Panc1 (cell line): ENCODE measurements around the gene ANAPC15. TPM values are rescaled to one million over a fixed set of nuclear protein-coding genes. Genes with fewer than 3 reads are reported as not detected.
A peak's percentile ranks its signal among the peaks of the same experiment; 100 is the strongest.

Experiments
- ATAC-seq: fragments of 200-7000 bp; cut with Tn5 transposase; 2 replicates; pipeline ENCODE4 v1.9.1; 2020; ENCODE audit warnings: mild to moderate bottlenecking, moderate library complexity
- BruUV-seq: library from RNA; stranded (reverse); fragments of 400-500 nt; replicated peaks from 2 replicates; lab custom pipeline; 2021; lab: Mats Ljungman, UMichigan
- CTCF ChIA-PET: fragments of 300-600 bp; sonication (Branson Sonifier 250); formaldehyde crosslinking; loops from one replicate; lab custom pipeline; 2022; ENCODE audit warnings: antibody characterized with exemption; lab: Charles Lee
- POLR2A ChIA-PET: fragments of 300-600 bp; sonication (Branson Sonifier 250); formaldehyde crosslinking; loops from one replicate; lab custom pipeline; 2022; ENCODE audit warnings: antibody characterized with exemption; lab: Charles Lee
- DNase-seq: peaks from one replicate; pipeline ENCODE4 v3.0.0-alpha.2; 2010; ENCODE audit warnings: low read depth, low spot score
- H3K27ac ChIP-seq: 2 replicates; pipeline ENCODE4 v1.5.1; 2011; ENCODE audit warnings: mild to moderate bottlenecking, low read length, inconsistent platforms
- H3K27me3 ChIP-seq: fragments of 200-500 bp; sonication (Bioruptor generic); 2 replicates; pipeline ENCODE4 v1.6.0; 2014; ENCODE audit warnings: low read length, inconsistent platforms; ENCODE audit not compliant: control insufficient read depth, insufficient read depth
- H3K36me3 ChIP-seq: fragments of 200-500 bp; sonication (Bioruptor generic); 2 replicates; pipeline ENCODE4 v1.5.1; 2014; ENCODE audit warnings: inconsistent platforms, mild to moderate bottlenecking, low read length, moderate library complexity; ENCODE audit not compliant: control insufficient read depth, insufficient read depth
- H3K4me1 ChIP-seq: 2 replicates; pipeline ENCODE4 v1.5.1; 2011; ENCODE audit warnings: inconsistent platforms, mild to moderate bottlenecking, low read length, moderate library complexity; ENCODE audit not compliant: control insufficient read depth, insufficient read depth
- H3K4me3 ChIP-seq, 2 experiments: 2 replicates each; pipeline ENCODE4 v1.5.1; 2011 to 2012; ENCODE audit warnings: low read depth in 2 of 2, low read length in 2 of 2, mild to moderate bottlenecking in 2 of 2, inconsistent platforms in 1 of 2, moderate library complexity in 1 of 2
- H3K9me3 ChIP-seq: fragments of 200-500 bp; sonication (Bioruptor generic); 2 replicates; pipeline ENCODE4 v1.5.1; 2014; ENCODE audit warnings: low read depth, mild to moderate bottlenecking, inconsistent platforms, low read length, moderate library complexity; ENCODE audit not compliant: control insufficient read depth, insufficient read depth
- POLR2AphosphoS5 ChIP-seq: IDR thresholded peaks from 2 replicates; pipeline ENCODE4 v1.6.1; 2012; ENCODE audit warnings: mild to moderate bottlenecking, low read depth, low read length, moderate library complexity
- SIN3A ChIP-seq: IDR thresholded peaks from 2 replicates; pipeline ENCODE4 v1.6.1; 2012; ENCODE audit warnings: low read depth, mild to moderate bottlenecking, low read length, moderate library complexity, borderline replicate concordance; ENCODE audit not compliant: insufficient read depth
- TCF7L2 ChIP-seq: IDR thresholded peaks from 2 replicates; pipeline ENCODE4 v1.6.1; 2011; ENCODE audit warnings: mild to moderate bottlenecking, low read depth, low read length, inconsistent platforms
- in situ Hi-C: cut with HindIII; loops from 2 replicates; pipeline ENCODE4 v1.10.0; 2016; ENCODE audit warnings: low sequenced_read_pairs, low pct_unique_long_range_greater_than_20kb
- intact Hi-C: fragments of 100-400 bp; cut with micrococcal nuclease; formaldehyde crosslinking; loops from one replicate; pipeline ENCODE4 v1.10.0; 2022; ENCODE audit not compliant: unreplicated experiment
- total RNA-seq: library from RNA; stranded (reverse); gene quantifications from one replicate; pipeline ENCODE4 v1.2.1, GENCODE V29; 2021; ENCODE audit not compliant: unreplicated experiment
- TF ChIP-seq, protein P1 (sequence below): fragments of 450-650 bp; IDR thresholded peaks from 2 replicates; pipeline ENCODE4 v1.5.1; 2017; ENCODE audit warnings: mild to moderate bottlenecking
- TF ChIP-seq, protein P2 (sequence below), 2 experiments: IDR thresholded peaks; 2 replicates each; pipeline ENCODE4 v1.6.1; 2011 to 2012; ENCODE audit warnings: low read depth in 2 of 2, control low read depth in 1 of 2, low read length in 1 of 2, mild to moderate bottlenecking in 1 of 2, moderate library complexity in 1 of 2; ENCODE audit not compliant: insufficient read depth in 1 of 2

Gene ANAPC15
- total RNA-seq, 1 experiment from 2014 or later = 78.2 TPM

DNA sequence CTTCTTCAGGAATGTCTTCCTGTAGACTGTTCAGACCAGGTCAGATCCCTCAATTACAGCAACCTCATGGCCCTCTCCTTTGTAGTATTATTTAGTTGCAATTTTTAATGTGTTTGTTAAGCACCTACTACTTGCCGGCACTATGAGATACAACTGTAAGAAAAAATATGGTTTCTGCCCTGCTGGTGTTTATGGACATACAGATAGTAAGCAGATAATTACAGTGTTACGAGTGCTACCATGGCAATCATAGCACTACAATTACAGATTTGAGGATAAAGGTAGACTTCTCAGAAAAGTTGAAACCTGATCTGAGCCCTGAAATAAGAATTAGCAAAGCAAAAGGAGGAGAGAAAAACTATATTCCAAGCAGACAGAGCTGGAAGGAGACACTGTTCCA lies 29.1 kb downstream of the ANAPC15 start:
- TF ChIP-seq SIN3A (no peak), POLR2AphosphoS5 (no peak), TCF7L2 (no peak)
- TF ChIP-seq, protein P1, sequence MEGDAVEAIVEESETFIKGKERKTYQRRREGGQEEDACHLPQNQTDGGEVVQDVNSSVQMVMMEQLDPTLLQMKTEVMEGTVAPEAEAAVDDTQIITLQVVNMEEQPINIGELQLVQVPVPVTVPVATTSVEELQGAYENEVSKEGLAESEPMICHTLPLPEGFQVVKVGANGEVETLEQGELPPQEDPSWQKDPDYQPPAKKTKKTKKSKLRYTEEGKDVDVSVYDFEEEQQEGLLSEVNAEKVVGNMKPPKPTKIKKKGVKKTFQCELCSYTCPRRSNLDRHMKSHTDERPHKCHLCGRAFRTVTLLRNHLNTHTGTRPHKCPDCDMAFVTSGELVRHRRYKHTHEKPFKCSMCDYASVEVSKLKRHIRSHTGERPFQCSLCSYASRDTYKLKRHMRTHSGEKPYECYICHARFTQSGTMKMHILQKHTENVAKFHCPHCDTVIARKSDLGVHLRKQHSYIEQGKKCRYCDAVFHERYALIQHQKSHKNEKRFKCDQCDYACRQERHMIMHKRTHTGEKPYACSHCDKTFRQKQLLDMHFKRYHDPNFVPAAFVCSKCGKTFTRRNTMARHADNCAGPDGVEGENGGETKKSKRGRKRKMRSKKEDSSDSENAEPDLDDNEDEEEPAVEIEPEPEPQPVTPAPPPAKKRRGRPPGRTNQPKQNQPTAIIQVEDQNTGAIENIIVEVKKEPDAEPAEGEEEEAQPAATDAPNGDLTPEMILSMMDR = no peak
- TF ChIP-seq, protein P2, sequence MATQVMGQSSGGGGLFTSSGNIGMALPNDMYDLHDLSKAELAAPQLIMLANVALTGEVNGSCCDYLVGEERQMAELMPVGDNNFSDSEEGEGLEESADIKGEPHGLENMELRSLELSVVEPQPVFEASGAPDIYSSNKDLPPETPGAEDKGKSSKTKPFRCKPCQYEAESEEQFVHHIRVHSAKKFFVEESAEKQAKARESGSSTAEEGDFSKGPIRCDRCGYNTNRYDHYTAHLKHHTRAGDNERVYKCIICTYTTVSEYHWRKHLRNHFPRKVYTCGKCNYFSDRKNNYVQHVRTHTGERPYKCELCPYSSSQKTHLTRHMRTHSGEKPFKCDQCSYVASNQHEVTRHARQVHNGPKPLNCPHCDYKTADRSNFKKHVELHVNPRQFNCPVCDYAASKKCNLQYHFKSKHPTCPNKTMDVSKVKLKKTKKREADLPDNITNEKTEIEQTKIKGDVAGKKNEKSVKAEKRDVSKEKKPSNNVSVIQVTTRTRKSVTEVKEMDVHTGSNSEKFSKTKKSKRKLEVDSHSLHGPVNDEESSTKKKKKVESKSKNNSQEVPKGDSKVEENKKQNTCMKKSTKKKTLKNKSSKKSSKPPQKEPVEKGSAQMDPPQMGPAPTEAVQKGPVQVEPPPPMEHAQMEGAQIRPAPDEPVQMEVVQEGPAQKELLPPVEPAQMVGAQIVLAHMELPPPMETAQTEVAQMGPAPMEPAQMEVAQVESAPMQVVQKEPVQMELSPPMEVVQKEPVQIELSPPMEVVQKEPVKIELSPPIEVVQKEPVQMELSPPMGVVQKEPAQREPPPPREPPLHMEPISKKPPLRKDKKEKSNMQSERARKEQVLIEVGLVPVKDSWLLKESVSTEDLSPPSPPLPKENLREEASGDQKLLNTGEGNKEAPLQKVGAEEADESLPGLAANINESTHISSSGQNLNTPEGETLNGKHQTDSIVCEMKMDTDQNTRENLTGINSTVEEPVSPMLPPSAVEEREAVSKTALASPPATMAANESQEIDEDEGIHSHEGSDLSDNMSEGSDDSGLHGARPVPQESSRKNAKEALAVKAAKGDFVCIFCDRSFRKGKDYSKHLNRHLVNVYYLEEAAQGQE (IDR thresholded peaks at IDR 0.05; ENCODE audit: insufficient read depth in 1 of 2, low read depth in 2 of 2, low read length in 1 of 2) = no peak
- in situ Hi-C loops = no loop called here
- no peak overlapping the region for H3K27ac ChIP-seq
- H3K4me1 ChIP-seq = peaks cover 12% of the 10 kb centered on the region
- no TSS peak for BruUV-seq
- H3K4me3 ChIP-seq = no peak overlapping the region
- H3K9me3 ChIP-seq = no peaks in the 10 kb centered on the region
- DNase-seq (no peak), ATAC-seq (no peak)
- H3K27me3 ChIP-seq = no peaks in the 10 kb centered on the region
- intact Hi-C loops = no loop called here
- no peaks in the 10 kb centered on the region for H3K36me3 ChIP-seq
- ChIA-PET CTCF (no interaction called here), POLR2A (interaction anchor here (0.5 to 0.7 kb wide), 2 partner anchors 11 to 1310 kb away, joined by 3 to 8 read pairs; no protein-coding TSS in a partner anchor)

DNA sequence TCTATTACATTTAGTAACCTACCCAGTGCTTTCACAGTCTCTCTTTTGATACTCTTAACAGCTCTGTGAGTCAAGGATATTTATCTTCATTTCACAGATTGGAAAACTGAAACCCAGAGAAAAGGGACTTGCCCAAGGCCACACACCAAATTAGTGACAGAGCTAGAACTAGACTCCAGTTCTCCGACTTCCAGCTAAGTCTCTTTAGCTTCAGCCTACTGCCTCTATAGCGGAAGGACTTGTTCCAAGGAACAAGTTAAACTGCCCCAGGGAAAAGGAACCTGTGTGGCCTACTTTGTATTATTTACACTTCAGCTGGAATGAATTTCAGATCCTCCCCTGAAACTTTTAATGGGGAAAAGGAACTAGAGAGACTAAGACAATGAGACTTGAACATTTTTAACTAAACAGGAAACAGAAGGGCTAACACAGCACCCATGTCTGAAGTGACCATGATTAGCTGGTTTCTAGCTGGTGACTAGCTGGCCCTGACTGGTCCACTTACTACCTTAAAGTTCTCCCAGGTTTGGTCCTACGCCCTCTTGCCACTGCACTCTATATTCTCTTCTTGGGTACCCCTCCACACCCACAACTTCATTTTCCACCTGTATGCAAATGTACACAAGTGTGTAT lies 30.6 kb downstream of the ANAPC15 start:
- no TSS peak for BruUV-seq
- in situ Hi-C loops = no loop called here
- Histone ChIP-seq H3K4me3 (peak overlapping the region; percentile 58 to 92; a peak in 3 of 4 replicates), H3K27me3 (no peaks in the 10 kb centered on the region), H3K9me3 (no peaks in the 10 kb centered on the region), H3K36me3 (no peaks in the 10 kb centered on the region), H3K27ac (peak overlapping the region; percentile 92), H3K4me1 (peaks cover 19% of the 10 kb centered on the region)
- DNase-seq (no peak), ATAC-seq (no peak)
- TF ChIP-seq SIN3A (no peak), TCF7L2 (no peak)
- TF ChIP-seq, protein P1 = no peak
- intact Hi-C loops = no loop called here
- ChIA-PET POLR2A (interaction anchor here (0.5 to 0.9 kb wide), 6 partner anchors 9 to 994 kb away, joined by 3 to 6 read pairs (median 3); partner anchors contain the start of gene ANAPC15), CTCF (interaction anchor here (1.2 kb wide), 2 partner anchors 10 to 57 kb away, joined by 3 to 5 read pairs; no protein-coding TSS in a partner anchor)
